HUES64 (cell line): ENCODE measurements around the gene USP20.

Experiments
- H3K27ac ChIP-seq: 2 replicates; pipeline ENCODE4 v1.7.0; 2013; ENCODE audit warnings: low read depth, low read length, inconsistent platforms
- H3K27me3 ChIP-seq: 2 replicates; pipeline ENCODE4 v1.6.1; 2013; ENCODE audit warnings: mild to moderate bottlenecking, low read length; ENCODE audit not compliant: insufficient read depth
- H3K36me3 ChIP-seq: 2 replicates; pipeline ENCODE4 v1.6.1; 2013; ENCODE audit warnings: mild to moderate bottlenecking, low read length; ENCODE audit not compliant: insufficient read depth
- H3K4me1 ChIP-seq: 2 replicates; pipeline ENCODE4 v1.6.1; 2013; ENCODE audit warnings: mild to moderate bottlenecking, low read length, moderate library complexity; ENCODE audit not compliant: insufficient read depth
- H3K4me3 ChIP-seq: 2 replicates; pipeline ENCODE4 v1.5.1; 2013; ENCODE audit warnings: mild to moderate bottlenecking, low read length, moderate library complexity
- H3K9ac ChIP-seq: 2 replicates; pipeline ENCODE4 v1.6.1; 2013; ENCODE audit warnings: mild to moderate bottlenecking, low read depth, low read length
- H3K9me3 ChIP-seq: 2 replicates; pipeline ENCODE4 v1.6.1; 2013; ENCODE audit warnings: low read depth, low read length; ENCODE audit not compliant: insufficient read depth
- WGBS: fragments of 150-250, 120-280 bp; methylation state at CpG from one replicate; pipeline ENCODE4 v1.1.7; 2013; ENCODE audit warnings: missing lambda C conversion rate; 5-methylcytosine and 5-hydroxymethylcytosine counted together

The USP20 gene

GRCh38 chr9:129898185-129898584 lies 62.9 kb downstream of the USP20 start:
- H3K4me1 ChIP-seq = no peaks in the 10 kb centered on the region
- H3K27ac ChIP-seq = no peak overlapping the region
- no peak overlapping the region for H3K4me3 ChIP-seq
- no peak overlapping the region for H3K9ac ChIP-seq
- H3K36me3 ChIP-seq = peaks cover 40% of the 10 kb centered on the region
- 92% methylated on average over 8 of the region's 8 CpGs for WGBS
- H3K27me3 ChIP-seq = no peaks in the 10 kb centered on the region
- H3K9me3 ChIP-seq = no peaks in the 10 kb centered on the region

DNA sequence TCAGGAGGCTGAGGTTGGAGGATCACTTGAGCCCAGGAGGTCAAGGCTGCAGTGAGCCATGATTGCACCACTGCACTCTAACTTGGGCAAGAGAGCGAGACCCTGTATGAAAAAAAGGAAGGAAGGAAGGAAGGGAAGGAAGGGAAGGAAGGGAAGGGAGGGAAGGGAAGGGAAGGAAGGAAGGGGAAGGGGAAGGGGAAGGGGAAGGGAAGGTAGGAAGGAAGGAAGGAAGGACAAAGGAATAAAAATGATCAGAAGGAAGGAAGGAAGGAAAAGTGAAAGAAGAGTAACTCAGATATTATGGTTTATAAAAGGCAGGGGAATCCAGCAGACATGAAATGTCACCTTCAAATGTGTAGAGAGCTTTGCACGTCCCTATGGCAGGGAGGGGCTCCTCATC lies 64.4 kb downstream of the USP20 start:
- H3K4me3 ChIP-seq = no peak overlapping the region
- H3K4me1 ChIP-seq = no peaks in the 10 kb centered on the region
- 93% methylated on average over 2 of the region's 2 CpGs for WGBS
- H3K36me3 ChIP-seq = peaks cover 40% of the 10 kb centered on the region
- H3K27me3 ChIP-seq = no peaks in the 10 kb centered on the region
- no peaks in the 10 kb centered on the region for H3K9me3 ChIP-seq
- no peak overlapping the region for H3K27ac ChIP-seq
- no peak overlapping the region for H3K9ac ChIP-seq

DNA sequence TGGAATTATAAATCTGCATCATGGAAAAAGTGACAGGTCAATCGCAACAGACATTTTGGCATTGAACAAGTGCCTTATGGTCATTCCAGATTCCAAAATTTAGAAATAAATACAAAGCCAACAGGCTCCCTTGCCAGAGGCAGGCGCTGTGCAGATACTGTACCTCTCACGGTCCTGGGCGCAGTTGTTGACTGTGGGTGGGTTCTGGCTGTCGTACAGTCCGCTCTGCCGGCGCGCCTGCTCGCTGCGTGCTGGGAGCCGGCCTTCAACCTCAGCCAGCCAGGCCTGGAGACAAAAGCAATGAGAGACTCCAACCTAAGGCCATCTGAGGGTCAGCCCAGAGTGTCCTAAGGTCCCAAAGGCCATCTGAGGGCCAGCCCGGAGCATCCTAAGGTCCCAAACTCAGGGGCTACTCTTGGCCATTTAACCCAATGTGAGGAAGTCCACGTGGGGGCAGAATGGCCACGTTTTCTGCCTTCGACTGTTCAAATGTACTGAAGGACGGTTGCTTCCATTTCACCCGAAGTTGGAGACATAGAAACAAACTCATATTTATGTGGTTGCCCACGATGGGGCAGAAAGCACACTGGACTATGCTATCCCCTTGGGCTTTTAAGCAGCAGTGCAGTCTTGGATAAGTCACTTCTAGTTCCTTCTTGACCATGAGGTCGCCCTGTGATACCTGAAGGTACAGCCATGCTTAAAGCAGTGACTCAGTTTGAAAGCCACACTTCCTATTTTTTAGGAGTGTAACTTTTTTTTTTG lies 65.2 kb downstream of the USP20 start:
- H3K36me3 ChIP-seq = peaks cover 33% of the 10 kb centered on the region
- 96% methylated on average over 20 of the region's 20 CpGs for WGBS
- no peak overlapping the region for H3K4me3 ChIP-seq
- H3K9ac ChIP-seq = no peak overlapping the region
- no peaks in the 10 kb centered on the region for H3K9me3 ChIP-seq
- no peaks in the 10 kb centered on the region for H3K27me3 ChIP-seq
- H3K27ac ChIP-seq = no peak overlapping the region
- H3K4me1 ChIP-seq = no peaks in the 10 kb centered on the region

DNA sequence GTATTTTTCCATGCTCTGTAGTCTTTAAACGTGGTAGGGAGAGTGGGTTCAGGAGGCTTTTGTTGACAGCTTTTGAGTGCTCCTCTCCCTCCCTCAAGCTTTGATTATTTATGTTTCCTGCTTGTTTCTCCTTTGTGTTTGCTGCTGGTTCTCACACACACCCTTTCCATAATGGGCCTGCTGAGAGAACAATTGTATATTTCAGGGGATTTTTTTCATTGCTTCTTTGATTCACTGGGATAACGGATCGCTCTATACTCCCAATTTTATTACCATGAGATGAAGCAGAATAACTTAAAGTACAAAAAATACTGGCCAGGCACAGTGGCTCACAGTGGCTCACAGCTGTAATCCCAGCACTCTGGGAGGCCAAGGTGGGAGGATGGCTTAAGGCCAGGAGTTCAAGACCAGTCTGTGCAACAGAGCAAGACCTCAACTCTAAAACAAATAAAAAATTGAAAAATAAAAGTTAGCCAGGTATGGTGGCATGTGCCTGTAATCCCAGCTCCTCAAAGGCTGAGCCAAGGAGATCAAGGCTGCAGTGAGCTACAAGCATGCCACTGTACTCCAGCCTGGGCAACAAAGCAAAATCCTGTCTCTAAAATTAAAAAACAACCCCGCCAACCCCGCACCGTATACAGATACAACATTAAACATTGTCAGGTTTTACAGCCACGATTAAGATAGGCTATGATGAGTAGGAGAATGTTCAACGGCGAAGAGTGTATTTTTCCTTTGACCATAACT lies 66.9 kb downstream of the USP20 start:
- Histone ChIP-seq H3K27me3 (no peaks in the 10 kb centered on the region), H3K4me3 (no peak overlapping the region), H3K27ac (no peak overlapping the region), H3K4me1 (no peaks in the 10 kb centered on the region), H3K9me3 (no peaks in the 10 kb centered on the region), H3K9ac (no peak overlapping the region), H3K36me3 (peaks cover 34% of the 10 kb centered on the region)
- 96% methylated on average over 8 of the region's 9 CpGs for WGBS

DNA sequence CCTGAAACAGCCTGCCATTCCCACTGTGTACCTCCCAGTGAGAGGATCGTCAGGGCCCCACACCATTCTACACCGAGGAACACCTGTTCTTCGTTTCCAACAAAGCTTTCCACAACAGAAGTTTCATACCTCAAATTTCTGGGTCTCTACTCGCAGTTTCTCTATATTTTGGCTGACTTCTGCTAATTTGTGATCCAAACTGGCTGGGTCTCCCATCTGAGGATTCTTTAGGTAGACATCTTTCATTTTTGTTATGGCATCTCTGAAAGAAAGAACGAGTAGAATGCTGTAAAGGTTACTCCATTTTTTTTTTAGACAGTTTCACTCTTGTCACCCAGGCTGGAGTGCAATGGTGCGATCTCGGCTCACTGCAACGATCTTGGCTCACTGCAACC lies 67.5 kb downstream of the USP20 start:
- peaks cover 38% of the 10 kb centered on the region for H3K36me3 ChIP-seq
- WGBS = 95% methylated on average over 8 of the region's 8 CpGs
- no peaks in the 10 kb centered on the region for H3K9me3 ChIP-seq
- H3K27me3 ChIP-seq = no peaks in the 10 kb centered on the region
- no peaks in the 10 kb centered on the region for H3K4me1 ChIP-seq
- H3K4me3 ChIP-seq = no peak overlapping the region
- H3K27ac ChIP-seq = no peak overlapping the region
- no peak overlapping the region for H3K9ac ChIP-seq

DNA sequence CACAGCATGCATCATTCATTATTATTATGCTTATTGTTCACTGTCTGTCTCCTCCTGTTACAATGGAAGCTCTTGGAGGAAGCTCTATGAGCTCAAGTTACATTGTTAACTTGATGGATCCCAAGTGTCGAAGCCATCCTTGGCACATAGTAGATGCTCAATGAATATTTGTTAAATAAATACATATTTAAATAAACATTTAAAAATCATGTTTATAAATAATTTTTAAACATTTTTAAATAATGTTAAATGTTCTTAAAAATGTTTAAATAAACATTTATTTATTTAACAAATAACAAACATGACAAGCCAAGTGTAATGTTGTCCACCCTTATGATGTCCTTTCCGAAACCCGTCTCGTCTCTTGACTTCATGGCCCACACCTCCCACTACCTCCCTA lies 69.5 kb downstream of the USP20 start:
- Histone ChIP-seq H3K9me3 (no peaks in the 10 kb centered on the region), H3K27me3 (no peaks in the 10 kb centered on the region), H3K9ac (no peak overlapping the region), H3K4me3 (no peak overlapping the region), H3K27ac (no peak overlapping the region), H3K4me1 (peaks cover 7% of the 10 kb centered on the region), H3K36me3 (peaks cover 38% of the 10 kb centered on the region)
- WGBS = 93% methylated on average over 3 of the region's 4 CpGs

- H3K27ac ChIP-seq = no peak overlapping the region
- 94% methylated on average over 4 of the region's 4 CpGs for WGBS
- no peaks in the 10 kb centered on the region for H3K9me3 ChIP-seq
- H3K36me3 ChIP-seq = peaks cover 29% of the 10 kb centered on the region
- no peak overlapping the region for H3K4me3 ChIP-seq
- H3K27me3 ChIP-seq = no peaks in the 10 kb centered on the region
- H3K9ac ChIP-seq = no peak overlapping the region
- peaks cover 7% of the 10 kb centered on the region for H3K4me1 ChIP-seq
These were observed 71.0 kb downstream of the USP20 start for GRCh38 chr9:129906298-129906697.

GRCh38 chr9:129907201-129907600 lies 71.9 kb downstream of the USP20 start:
- Histone ChIP-seq H3K4me3 (no peak overlapping the region), H3K27me3 (no peaks in the 10 kb centered on the region), H3K27ac (no peak overlapping the region), H3K9me3 (no peaks in the 10 kb centered on the region), H3K4me1 (peaks cover 7% of the 10 kb centered on the region), H3K9ac (no peak overlapping the region), H3K36me3 (peaks cover 22% of the 10 kb centered on the region)
- WGBS = over 99% methylated on average over 4 of the region's 4 CpGs

- Histone ChIP-seq H3K27me3 (no peaks in the 10 kb centered on the region), H3K9me3 (no peaks in the 10 kb centered on the region), H3K4me1 (peaks cover 7% of the 10 kb centered on the region), H3K4me3 (no peak overlapping the region), H3K36me3 (peaks cover 14% of the 10 kb centered on the region; the same call in 1 of the 2 replicates), H3K27ac (peak overlapping the region; percentile 73; the same call in 1 of the 2 replicates), H3K9ac (no peak overlapping the region)
- WGBS = 63% methylated on average over 4 of the region's 4 CpGs
These were observed 73.6 kb downstream of the USP20 start for GRCh38 chr9:129908906-129909305.

- H3K9me3 ChIP-seq = no peaks in the 10 kb centered on the region
- no peaks in the 10 kb centered on the region for H3K27me3 ChIP-seq
- peaks cover 11% of the 10 kb centered on the region; the same call in 1 of the 2 replicates for H3K36me3 ChIP-seq
- no peak overlapping the region for H3K27ac ChIP-seq
- no peak overlapping the region for H3K4me3 ChIP-seq
- peaks cover 7% of the 10 kb centered on the region for H3K4me1 ChIP-seq
- H3K9ac ChIP-seq = no peak overlapping the region
- 94% methylated on average over 9 of the region's 9 CpGs for WGBS
These were observed 74.6 kb downstream of the USP20 start for GRCh38 chr9:129909851-129910250.
